DMS79 (cell line): Measurements from ENCODE around the gene KCNAB3.

Source experiments
- DNase-seq: peaks from one replicate; lab custom pipeline; 2025; lab: John Stamatoyannopoulos, UW

Gene KCNAB3

DNA sequence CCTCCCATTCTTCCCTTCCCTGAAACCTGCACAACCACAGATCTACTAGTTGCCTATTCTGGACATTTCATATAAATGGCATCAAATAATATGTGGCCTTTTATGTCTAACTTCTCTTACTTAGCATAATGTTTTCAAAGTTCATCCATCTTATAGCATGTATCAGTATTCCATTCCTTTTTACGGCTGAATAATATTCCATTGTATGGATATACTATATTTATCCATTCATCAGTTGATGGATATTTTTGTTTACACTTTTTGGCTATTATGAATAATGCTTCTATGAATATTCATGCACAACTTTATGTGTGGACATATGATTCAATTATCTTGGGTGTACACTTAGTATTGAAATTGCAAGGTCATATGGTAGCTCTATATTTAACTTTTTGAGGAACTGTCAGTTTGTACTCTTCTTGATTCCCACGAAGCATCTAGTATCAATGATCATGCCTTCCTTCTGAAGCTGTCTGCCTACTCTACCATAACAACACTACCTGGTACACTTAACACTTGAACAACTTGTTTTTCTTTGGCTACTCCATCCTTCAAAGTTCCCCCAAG lies 53.8 kb downstream of the KCNAB3 start:
- DNase-seq, result no peak

DNA sequence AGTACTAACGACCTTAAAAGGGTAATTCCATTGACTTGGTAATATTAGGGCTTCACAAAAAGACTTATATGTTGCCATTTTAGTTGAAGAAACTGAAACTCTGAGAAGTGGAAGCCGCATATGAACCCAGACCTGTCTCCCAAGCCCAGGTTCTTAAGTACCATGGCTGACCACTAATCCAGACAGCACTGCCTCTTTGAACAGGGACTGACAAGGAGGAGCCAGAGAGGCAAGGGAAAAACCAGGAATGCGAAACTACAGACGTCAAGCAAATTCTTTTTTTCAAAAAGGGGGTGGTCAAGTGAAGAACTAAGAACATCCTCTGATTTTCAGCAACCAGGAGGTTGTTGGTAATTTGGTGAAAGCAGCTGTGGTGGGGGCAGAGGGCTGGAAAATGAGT lies 56.6 kb downstream of the KCNAB3 start:
- no peak for DNase-seq
